HG02943 (cell line): Measurements from ENCODE around the gene PARP1.
A peak's percentile ranks its signal among the peaks of the same experiment; 100 is the strongest.
"Not testable (repeated sequence)": the region's sequence is repeated elsewhere in the genome, so short reads cannot be mapped to it uniquely, and the experiment has no call there.

Source experiments
- ATAC-seq: cut with Tn5 transposase; IDR thresholded peaks from one replicate; pipeline ENCODE4 v1.9.1; 2021; ENCODE audit warnings: mild to moderate bottlenecking, low read depth, moderate library complexity; ENCODE audit not compliant: unreplicated experiment

PARP1 gene

GRCh38 chr1:226407497-226408284 lies at the start of gene PARP1:
PARP1 (minus strand) TSS chr1:226408093; CDS start chr1:226407929, 164 bp downstream.
- peak; percentile 73 for ATAC-seq

GRCh38 chr1:226457307-226457712 lies 49.4 kb upstream of the PARP1 start:
- ATAC-seq = no peak

GRCh38 chr1:226455843-226456242 lies 48.0 kb upstream of the PARP1 start:
- ATAC-seq = no peak

GRCh38 chr1:226454349-226454748 lies 46.5 kb upstream of the PARP1 start:
- no peak for ATAC-seq

- no peak for ATAC-seq
These were observed 45.3 kb upstream of the PARP1 start for GRCh38 chr1:226453015-226453704.

- no peak for ATAC-seq
These were observed 42.8 kb upstream of the PARP1 start for GRCh38 chr1:226450688-226451087.

- no peak for ATAC-seq
These were observed 41.9 kb upstream of the PARP1 start for GRCh38 chr1:226449823-226450222.

GRCh38 chr1:226447932-226448665 lies 40.2 kb upstream of the PARP1 start:
- ATAC-seq = no peak

GRCh38 chr1:226446094-226446493 lies 38.2 kb upstream of the PARP1 start:
- no peak for ATAC-seq

- peak; percentile 99 for ATAC-seq
These were observed 37.0 kb upstream of the PARP1 start for GRCh38 chr1:226444901-226445300.

- no peak for ATAC-seq
These were observed 35.5 kb upstream of the PARP1 start for GRCh38 chr1:226443439-226443838.

- no peak for ATAC-seq
These were observed 35.1 kb upstream of the PARP1 start for GRCh38 chr1:226443033-226443432.

- no peak for ATAC-seq
These were observed 33.7 kb upstream of the PARP1 start for GRCh38 chr1:226441629-226442028.

GRCh38 chr1:226440512-226440911 lies 32.6 kb upstream of the PARP1 start:
- ATAC-seq = no peak

- no peak for ATAC-seq
These were observed 30.1 kb upstream of the PARP1 start for GRCh38 chr1:226438007-226438406.

- ATAC-seq = no peak
These were observed 29.1 kb upstream of the PARP1 start for GRCh38 chr1:226436855-226437491.

GRCh38 chr1:226436472-226436854 lies 28.6 kb upstream of the PARP1 start:
- ATAC-seq = no peak

GRCh38 chr1:226433341-226433720 lies 25.4 kb upstream of the PARP1 start:
- ATAC-seq = no peak

- ATAC-seq = no peak
These were observed 24.9 kb upstream of the PARP1 start for GRCh38 chr1:226432586-226433340.

- not testable (repeated sequence) for ATAC-seq
These were observed 24.0 kb upstream of the PARP1 start for GRCh38 chr1:226431898-226432297.
